ENCODE data around the gene HINT2.

Gene HINT2

GRCh38 chr9:35811381-35812024 is 3.3 kb downstream of the HINT2 start:
- DNase-seq = no peak

- no peak for DNase-seq
Measured at GRCh38 chr9:35810122-35810521, 4.7 kb downstream of the HINT2 start.

GRCh38 chr9:35808433-35808832 is 6.4 kb downstream of the HINT2 start:
- no peak for DNase-seq

GRCh38 chr9:35806101-35806500 is 8.7 kb downstream of the HINT2 start:
- DNase-seq = no peak

DNA sequence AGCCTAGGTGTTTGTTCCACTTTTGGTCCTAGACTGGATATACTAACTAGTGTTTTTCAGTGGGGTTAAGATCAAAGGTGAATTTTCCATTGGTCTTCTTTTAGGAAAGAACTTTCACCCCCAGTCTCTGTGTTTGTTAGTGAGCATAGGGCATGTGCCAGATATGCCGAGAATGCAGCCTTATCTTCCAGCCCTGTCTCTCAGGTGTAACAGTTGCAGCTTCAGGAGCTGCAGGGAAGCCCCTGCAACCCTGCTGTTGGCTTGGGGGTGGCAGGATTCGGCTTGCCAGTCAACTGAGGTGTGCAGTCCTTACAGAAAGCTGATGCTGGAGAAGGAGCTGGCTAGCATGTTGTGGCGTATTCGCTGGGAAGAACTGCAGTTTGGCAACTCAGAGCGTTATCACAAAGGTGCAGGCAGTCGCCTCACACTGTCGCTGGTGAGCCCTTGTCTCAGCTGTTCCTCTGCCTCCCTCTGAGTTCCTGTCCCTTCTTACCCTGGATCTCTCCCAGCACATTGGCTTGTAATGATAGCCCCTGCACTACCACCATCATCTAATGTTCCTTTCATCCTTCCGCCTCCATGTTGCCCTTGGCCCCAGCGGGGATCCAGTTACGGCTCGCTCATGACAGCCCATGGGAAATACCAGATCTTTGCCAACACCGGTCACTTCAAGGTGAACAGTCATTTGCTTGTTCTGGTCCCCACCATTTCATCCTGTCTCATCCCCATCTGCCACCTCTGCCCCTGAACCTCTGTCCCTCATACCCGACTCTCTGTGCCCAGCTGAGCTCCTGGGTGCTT is 13.3 kb downstream of the HINT2 start:
- DNase-seq = no peak

DNA sequence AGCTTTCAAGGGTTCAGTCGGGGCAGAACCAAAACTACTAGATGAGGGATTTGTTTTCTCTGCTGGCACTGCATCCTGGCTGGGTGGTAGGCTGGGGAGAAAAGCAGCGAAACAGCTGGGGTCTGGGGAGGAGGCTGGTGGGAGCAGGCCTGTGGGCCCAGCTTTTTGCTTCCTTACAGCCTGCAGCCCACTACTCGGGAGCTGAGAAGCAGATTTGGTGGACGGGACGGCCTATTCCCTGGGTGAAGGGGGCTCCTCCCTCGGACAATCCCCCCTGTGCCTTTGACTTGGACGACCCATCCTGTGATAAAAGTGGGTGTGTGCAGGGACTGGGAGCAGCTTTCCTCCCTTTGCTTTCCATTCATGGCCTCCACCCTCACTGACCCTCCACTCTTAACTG is 14.3 kb downstream of the HINT2 start:
- no peak for DNase-seq

DNA sequence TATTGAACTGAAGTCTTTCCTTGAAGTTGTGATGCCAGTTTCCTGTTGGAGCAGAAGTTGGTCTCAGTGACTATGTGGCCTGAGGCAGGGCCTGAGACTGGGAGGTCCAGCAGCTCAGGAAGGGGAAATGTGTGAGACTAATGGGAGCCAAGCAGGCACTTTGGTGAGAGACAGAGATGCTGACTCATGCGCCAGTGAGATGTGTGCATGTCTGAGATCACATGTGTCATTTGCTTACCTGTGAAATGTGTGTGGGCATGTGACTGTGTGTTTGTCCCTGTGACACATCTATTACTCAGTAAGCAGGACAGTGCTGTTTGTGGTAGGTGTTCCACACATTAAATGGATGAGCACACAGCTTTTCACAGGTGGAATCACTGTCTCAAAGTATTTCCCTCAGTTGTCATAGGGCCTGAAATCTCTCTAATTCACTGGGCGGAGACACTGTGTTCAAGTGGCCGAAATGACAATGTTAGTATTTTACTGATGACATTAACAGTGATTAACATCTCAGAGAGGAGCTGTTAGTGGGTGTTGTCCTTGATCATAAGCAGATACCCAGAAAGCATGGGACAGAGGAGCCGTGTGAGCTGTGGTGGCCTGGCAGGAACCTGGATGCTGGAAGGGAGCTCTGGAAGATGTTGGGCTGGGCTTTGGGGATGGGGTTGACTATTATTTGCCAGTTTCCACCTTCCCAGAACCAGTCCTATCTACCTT is 16.0 kb downstream of the HINT2 start:
- DNase-seq = no peak

DNA sequence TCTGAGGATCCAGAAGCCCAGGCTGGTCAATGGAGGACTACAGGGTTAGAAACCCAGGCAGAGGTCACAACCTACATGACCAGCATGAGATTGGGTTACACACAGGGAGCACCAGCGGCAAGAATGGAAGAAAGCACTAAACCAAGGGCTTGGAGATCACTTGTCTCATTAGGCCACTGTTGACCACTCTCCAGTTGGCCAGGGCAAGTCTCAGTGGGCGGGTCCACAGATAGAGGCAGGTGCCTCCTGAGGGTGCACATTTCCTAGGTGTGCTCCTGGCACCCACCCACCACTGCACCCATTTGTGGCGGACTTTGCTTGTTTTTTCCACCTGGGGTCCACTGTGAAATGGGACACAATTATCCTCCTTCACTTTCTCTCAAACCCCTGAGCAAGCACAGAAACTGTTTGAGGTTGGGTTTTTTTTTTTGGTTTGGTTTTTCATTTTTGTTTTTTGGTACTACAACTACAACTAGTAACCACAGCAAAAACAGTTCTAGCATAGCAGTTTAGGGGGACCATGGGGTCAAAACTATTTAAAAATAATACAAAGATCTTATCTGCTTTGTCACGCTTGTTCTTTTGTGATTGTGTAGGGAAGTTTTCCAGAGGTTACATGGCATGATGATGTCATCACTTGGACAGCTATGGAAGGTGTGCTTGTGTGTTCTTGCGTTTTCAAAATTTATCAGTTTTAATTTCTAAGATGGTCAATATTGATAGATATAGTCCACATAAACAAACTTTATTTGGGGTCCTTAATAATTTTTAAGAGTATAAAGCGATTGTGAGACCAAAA is 17.3 kb downstream of the HINT2 start:
- DNase-seq = no peak

DNA sequence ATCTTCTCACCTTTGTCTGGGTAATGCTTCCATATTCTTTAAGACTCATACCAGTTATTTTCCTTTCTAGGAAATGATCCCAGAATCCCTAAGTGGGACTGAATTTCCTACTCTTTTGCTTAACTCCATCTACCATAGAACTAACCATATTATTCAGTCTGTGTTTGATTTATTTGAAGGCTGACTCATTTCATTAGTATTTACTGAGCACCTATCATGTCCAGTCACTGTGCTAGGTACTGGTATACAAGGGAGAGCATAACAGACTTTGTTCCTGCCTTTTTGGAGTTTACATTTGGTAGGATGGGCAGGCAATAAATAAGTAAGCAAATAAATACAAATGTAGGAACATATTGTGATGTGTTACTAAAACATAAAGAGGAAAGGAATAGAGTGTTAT is 19.1 kb downstream of the HINT2 start:
- DNase-seq = no peak

DNA sequence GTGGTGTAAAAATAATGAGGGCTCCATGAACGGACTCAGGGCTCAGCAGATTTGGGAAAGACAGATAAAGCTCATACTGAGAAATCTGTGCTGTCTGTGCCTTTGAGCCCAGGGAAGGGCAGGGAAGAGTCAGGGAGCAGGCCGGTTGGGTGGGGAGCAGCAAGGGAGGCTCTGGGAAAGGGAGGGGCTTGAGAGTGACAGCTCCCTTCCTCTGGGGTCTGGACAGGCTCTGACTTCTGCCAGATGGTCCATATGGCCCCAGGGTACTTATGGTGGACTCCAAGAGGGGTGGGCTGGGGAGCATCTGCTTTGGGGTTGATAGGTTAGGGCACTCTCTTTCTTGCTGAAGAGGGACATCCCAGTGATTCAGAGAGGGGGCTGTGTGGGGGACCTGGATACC is 21.4 kb downstream of the HINT2 start:
- no peak for DNase-seq

DNA sequence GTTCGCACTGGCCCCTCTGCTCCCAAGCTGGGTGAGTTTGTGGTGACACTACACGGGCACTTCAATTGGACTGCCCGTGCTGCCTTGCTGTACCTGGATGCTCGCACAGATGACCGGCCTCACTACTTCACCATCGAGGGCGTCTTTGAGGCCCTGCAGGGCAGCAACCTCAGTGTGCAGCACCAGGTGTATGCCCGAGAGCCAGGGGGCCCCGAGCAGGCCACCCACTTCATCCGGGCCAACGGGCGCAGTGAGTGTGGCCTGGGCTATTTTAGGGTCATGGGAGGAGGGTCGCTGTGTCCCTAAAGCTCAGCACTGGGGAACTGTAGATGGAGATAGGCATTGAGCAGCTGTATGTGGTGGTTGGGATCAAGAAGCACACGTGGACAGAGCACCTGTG is 22.0 kb downstream of the HINT2 start:
- no peak for DNase-seq

DNA sequence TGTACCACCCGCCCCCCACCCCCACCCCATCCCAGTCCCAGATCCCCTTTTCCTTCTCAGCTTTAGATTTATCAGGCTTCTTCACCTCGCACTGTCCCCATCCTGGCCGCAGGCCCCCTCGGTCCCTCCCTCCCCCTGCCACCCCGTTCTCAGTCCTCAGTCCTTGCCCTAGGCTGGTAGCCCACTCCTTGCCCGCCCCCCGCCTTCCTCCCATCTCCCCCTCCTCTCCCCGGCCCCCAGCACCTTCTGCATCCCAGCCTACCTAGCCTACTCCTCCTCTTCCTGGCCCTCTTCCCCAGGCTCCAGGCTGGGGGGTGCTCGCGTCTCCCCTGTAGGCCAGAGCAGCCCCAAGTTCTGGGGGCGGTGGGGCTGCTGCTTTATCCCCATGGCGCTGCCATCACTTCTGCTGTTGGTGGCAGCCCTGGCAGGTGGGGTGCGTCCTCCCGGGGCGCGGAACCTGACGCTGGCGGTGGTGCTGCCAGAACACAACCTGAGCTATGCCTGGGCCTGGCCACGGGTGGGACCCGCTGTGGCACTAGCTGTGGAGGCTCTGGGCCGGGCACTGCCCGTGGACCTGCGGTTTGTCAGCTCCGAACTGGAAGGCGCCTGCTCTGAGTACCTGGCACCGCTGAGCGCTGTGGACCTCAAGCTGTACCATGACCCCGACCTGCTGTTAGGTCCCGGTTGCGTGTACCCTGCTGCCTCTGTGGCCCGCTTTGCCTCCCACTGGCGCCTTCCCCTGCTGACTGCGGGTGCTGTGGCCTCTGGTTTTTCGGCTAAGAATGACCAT is 22.6 kb downstream of the HINT2 start:
- DNase-seq = no peak

DNA sequence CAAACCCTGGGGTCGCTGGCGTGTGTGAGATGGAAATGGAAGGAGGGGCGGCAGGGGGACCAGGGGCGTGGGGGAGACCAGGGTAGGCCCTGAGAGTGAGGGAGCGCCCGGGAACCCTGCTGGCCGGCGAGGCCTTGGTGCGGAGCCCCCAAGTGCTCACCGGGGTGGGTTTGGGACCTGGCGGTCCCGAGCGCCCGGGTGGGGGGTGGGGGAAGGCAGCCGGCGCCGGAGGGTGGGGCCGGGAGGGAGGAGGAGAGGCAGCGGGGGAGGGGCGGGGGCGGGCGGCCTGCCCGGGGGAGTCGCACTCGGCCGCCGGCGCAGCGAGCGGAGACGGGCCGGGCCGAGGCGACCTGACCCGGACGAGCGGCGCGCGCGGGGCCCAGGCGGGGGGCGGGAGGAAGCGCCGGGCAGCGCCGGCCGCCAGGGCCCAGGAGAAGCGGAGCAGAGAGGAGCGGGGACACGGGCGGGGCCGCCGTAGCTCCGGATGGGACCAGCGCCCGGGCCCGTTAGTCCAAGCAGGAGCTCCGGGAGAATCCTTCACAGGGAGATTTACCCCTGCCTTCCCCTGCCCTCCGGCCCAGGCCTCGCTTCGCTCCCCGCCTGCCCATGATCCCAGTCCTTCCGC is 23.4 kb downstream of the HINT2 start, which contains the start of gene NPR2:
Gene NPR2, plus strand, starts transcription at position 295 of the 625 bp plus-strand sequence. CDS start 818 bp downstream, outside the sequence.
- no peak for DNase-seq

GRCh38 chr9:35790385-35791296 is 24.2 kb downstream of the HINT2 start:
- DNase-seq = peak; percentile 66 to 83

DNA sequence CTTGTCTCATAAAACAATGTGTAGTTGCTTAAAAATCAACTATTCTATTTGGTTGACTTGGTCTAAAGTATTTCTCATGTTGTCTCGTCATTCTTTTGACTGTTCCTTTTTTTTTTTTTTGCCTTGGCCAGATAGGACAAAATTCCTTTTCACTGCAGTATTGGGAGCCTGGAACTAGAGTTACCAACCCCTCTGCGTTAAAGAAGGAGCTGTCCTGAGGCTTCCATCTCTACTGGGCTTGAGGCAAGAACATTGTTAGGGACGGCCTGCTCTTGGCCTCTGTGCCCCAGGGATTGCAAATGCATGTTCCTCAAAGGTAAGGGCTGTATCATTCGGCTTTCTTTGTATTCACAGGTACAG is 24.8 kb downstream of the HINT2 start:
- DNase-seq = no peak

- no peak for DNase-seq
Measured at GRCh38 chr9:35789541-35789940, 25.3 kb downstream of the HINT2 start.

DNA sequence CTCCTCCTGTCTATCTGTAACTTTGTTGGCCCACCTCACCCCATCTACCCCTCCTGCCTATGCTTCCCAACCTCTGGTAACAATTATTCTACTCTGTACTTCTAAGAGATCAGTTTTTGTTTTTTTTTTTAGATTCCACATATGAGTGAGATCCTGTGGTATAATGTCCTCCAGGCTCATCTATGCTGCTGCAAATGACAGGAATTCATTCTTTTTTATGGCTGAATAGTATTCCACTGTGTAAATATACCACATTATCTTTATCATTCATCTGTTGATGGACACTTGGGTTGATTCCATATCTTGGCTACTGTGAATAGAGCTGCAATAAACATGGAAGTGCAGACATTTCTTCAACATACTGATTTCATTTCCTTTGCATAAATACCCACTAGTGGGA is 31.4 kb downstream of the HINT2 start:
- no peak for DNase-seq

GRCh38 chr9:35781066-35781465 is 33.8 kb downstream of the HINT2 start:
- DNase-seq = no peak

GRCh38 chr9:35778496-35778895 is 36.3 kb downstream of the HINT2 start:
- no peak for DNase-seq

DNA sequence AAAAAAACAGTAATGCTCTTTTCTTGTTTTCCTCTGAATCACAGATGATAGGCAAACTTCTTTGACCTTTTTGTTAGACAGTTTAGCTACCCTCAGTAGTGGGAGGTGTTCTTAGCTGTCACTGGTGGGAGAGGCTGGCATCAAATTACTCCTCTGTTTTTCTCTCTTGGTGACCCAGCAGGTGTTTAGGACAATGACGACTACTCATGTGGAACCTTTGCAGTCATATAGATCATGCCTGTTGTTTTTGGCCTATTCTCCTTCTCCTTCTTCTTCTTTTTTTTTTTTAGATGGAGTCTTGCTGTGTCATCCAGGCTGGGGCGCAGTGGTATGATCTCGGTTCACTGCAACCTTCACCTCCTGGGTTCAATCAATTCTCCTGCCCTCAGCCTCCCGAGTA is 38.8 kb downstream of the HINT2 start:
- DNase-seq = no peak
